ENCODE results near the gene CAPN12.

CAPN12 gene

GRCh38 chr19:38723990-38724854, 20.1 kb downstream of the CAPN12 start:
- DNase-seq (ENCODE audit: low read depth): no peak

- no peak for DNase-seq (ENCODE audit: low read depth)
Observed at GRCh38 chr19:38723606-38723965, 20.7 kb downstream of the CAPN12 start.

- no peak for DNase-seq (ENCODE audit: low read depth)
Observed at GRCh38 chr19:38722947-38723605, 21.2 kb downstream of the CAPN12 start.

GRCh38 chr19:38721979-38722773, 22.1 kb downstream of the CAPN12 start:
- DNase-seq (ENCODE audit: low read depth): no peak

GRCh38 chr19:38721496-38721895, 22.8 kb downstream of the CAPN12 start:
- DNase-seq (ENCODE audit: low read depth): no peak

- no peak for DNase-seq (ENCODE audit: low read depth)
Observed at GRCh38 chr19:38720559-38721236, 23.6 kb downstream of the CAPN12 start.

GRCh38 chr19:38719761-38720558, 24.3 kb downstream of the CAPN12 start:
- DNase-seq (ENCODE audit: low read depth): no peak

GRCh38 chr19:38718747-38719543, 25.3 kb downstream of the CAPN12 start:
- DNase-seq (ENCODE audit: low read depth): no peak

- no peak for DNase-seq (ENCODE audit: low read depth)
Observed at GRCh38 chr19:38717855-38718254, 26.4 kb downstream of the CAPN12 start.

- DNase-seq (ENCODE audit: low read depth): no peak
Observed at GRCh38 chr19:38717051-38717450, 27.2 kb downstream of the CAPN12 start.

GRCh38 chr19:38715555-38715954, 28.7 kb downstream of the CAPN12 start:
- no peak for DNase-seq (ENCODE audit: low read depth)

GRCh38 chr19:38714354-38714778, 29.9 kb downstream of the CAPN12 start:
- no peak for DNase-seq (ENCODE audit: low read depth)

GRCh38 chr19:38713865-38714264, 30.4 kb downstream of the CAPN12 start:
- DNase-seq (ENCODE audit: low read depth): no peak

GRCh38 chr19:38713227-38713649, 31.0 kb downstream of the CAPN12 start:
- no peak for DNase-seq (ENCODE audit: low read depth)

GRCh38 chr19:38712161-38712748, 32.0 kb downstream of the CAPN12 start:
- no peak for DNase-seq (ENCODE audit: low read depth)

GRCh38 chr19:38711726-38712153, 32.5 kb downstream of the CAPN12 start:
- no peak for DNase-seq (ENCODE audit: low read depth)

- no peak for DNase-seq (ENCODE audit: low read depth)
Observed at GRCh38 chr19:38710928-38711725, 33.1 kb downstream of the CAPN12 start.

GRCh38 chr19:38710416-38710702, 33.9 kb downstream of the CAPN12 start:
- DNase-seq (ENCODE audit: low read depth): no peak

- DNase-seq (ENCODE audit: low read depth): no peak
Observed at GRCh38 chr19:38709671-38710415, 34.4 kb downstream of the CAPN12 start.
